Astrocyte (in vitro differentiated cells and primary cell): ENCODE measurements around the gene COP1.

Experiments used
- CTCF ChIP-seq: IDR thresholded peaks from 2 replicates; pipeline ENCODE4 v1.5.1; 2011; ENCODE audit warnings: low read depth, mild to moderate bottlenecking, inconsistent platforms, low read length, moderate library complexity; ENCODE audit not compliant: insufficient read depth
- EZH2 ChIP-seq: IDR thresholded peaks from 2 replicates; pipeline ENCODE4 v1.6.1; 2012; ENCODE audit warnings: mild to moderate bottlenecking, low read length, inconsistent platforms; ENCODE audit not compliant: insufficient read depth

DNA sequence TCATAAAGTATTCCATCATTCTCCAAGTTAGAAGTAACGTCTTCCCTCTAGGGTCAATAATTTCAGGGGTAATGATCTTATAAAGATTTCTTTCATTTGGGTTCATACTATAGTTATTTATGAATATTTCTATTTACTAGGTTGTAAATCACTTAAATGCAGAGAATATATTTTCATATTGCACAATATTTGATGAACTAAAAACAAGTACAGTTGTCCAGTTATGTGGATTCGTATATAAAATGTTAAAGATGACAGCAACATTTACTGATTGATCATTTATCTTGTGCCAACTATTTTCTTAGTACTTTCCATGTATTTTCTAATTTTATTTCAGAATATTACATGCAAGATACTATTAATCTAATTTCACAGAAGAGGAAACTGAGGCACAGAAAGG is 243.3 kb downstream of the COP1 start:
- no peak for TF ChIP-seq CTCF
- no peak for TF ChIP-seq EZH2
